NCI-H510A (cell line): ENCODE results near the gene HID1.
A peak's percentile ranks its signal among the peaks of the same experiment; 100 is the strongest.
"Not testable (repeated sequence)": the region's sequence is repeated elsewhere in the genome, so short reads cannot be mapped to it uniquely, and the experiment has no call there.

Experiments
- DNase-seq: peaks from one replicate; lab custom pipeline; 2025; lab: John Stamatoyannopoulos, UW

Gene HID1

GRCh38 chr17:74972107-74972972 is at the start of gene HID1:
HID1 (minus strand) TSS chr17:74972759; CDS start chr17:74972656, 103 bp downstream.
- DNase-seq = peak; percentile 77

GRCh38 chr17:75020331-75021110 is 48.0 kb upstream of the HID1 start:
- no peak for DNase-seq

- DNase-seq = no peak
Measured at GRCh38 chr17:75019710-75020109, 47.2 kb upstream of the HID1 start.

GRCh38 chr17:75019146-75019545 is 46.6 kb upstream of the HID1 start:
- no peak for DNase-seq

- DNase-seq = no peak
Measured at GRCh38 chr17:75013092-75013559, 40.6 kb upstream of the HID1 start.

- peak; percentile 78 for DNase-seq
Measured at GRCh38 chr17:75012346-75013091, 40.0 kb upstream of the HID1 start, which contains the start of gene MRPL58. MRPL58 (plus strand) TSS chr17:75012670; CDS start chr17:75012687, 17 bp downstream.

GRCh38 chr17:75012096-75012345 is 39.5 kb upstream of the HID1 start:
- DNase-seq = no peak

- no peak for DNase-seq
Measured at GRCh38 chr17:75011401-75012095, 39.0 kb upstream of the HID1 start.

- peak; percentile 38 for DNase-seq
Measured at GRCh38 chr17:75010683-75011400, 38.3 kb upstream of the HID1 start.

GRCh38 chr17:75009139-75009724 is 36.7 kb upstream of the HID1 start:
- peak; percentile 9 for DNase-seq

GRCh38 chr17:75008373-75008772 is 35.8 kb upstream of the HID1 start:
- DNase-seq = peak; percentile 18

- no peak for DNase-seq
Measured at GRCh38 chr17:75006653-75007052, 34.1 kb upstream of the HID1 start.

- not testable (repeated sequence) for DNase-seq
Measured at GRCh38 chr17:75006084-75006483, 33.5 kb upstream of the HID1 start.

- DNase-seq = no peak
Measured at GRCh38 chr17:75005291-75005690, 32.7 kb upstream of the HID1 start.

- DNase-seq = no peak
Measured at GRCh38 chr17:75004371-75004770, 31.8 kb upstream of the HID1 start.

- no peak for DNase-seq
Measured at GRCh38 chr17:75003957-75004355, 31.4 kb upstream of the HID1 start.

- no peak for DNase-seq
Measured at GRCh38 chr17:75003070-75003956, 30.8 kb upstream of the HID1 start.

- no peak for DNase-seq
Measured at GRCh38 chr17:75001915-75002843, 29.6 kb upstream of the HID1 start.

GRCh38 chr17:74999523-74999922 is 27.0 kb upstream of the HID1 start:
- no peak for DNase-seq
